Astrocyte of the spinal cord (primary cell): Measurements from ENCODE around the gene TNFRSF1A.
A peak's percentile ranks its signal among the peaks of the same experiment; 100 is the strongest.

Experiments
- DNase-seq: peaks from one replicate; pipeline ENCODE4 v3.0.0; 2011; ENCODE audit warnings: low read depth, low spot score
- H3K4me3 ChIP-seq: 2 replicates; pipeline ENCODE4 v1.5.1; 2011; ENCODE audit warnings: low read depth, mild to moderate bottlenecking, low read length, moderate library complexity
- in situ Hi-C: cut with HindIII; loops from 2 replicates; pipeline ENCODE4 v1.10.0; 2017; ENCODE audit warnings: low sequenced_read_pairs
- TF ChIP-seq, protein P1 (sequence below): IDR thresholded peaks from 2 replicates; pipeline ENCODE4 v1.5.1; 2012; ENCODE audit warnings: low read depth, mild to moderate bottlenecking, low read length, inconsistent platforms

TNFRSF1A gene

DNA sequence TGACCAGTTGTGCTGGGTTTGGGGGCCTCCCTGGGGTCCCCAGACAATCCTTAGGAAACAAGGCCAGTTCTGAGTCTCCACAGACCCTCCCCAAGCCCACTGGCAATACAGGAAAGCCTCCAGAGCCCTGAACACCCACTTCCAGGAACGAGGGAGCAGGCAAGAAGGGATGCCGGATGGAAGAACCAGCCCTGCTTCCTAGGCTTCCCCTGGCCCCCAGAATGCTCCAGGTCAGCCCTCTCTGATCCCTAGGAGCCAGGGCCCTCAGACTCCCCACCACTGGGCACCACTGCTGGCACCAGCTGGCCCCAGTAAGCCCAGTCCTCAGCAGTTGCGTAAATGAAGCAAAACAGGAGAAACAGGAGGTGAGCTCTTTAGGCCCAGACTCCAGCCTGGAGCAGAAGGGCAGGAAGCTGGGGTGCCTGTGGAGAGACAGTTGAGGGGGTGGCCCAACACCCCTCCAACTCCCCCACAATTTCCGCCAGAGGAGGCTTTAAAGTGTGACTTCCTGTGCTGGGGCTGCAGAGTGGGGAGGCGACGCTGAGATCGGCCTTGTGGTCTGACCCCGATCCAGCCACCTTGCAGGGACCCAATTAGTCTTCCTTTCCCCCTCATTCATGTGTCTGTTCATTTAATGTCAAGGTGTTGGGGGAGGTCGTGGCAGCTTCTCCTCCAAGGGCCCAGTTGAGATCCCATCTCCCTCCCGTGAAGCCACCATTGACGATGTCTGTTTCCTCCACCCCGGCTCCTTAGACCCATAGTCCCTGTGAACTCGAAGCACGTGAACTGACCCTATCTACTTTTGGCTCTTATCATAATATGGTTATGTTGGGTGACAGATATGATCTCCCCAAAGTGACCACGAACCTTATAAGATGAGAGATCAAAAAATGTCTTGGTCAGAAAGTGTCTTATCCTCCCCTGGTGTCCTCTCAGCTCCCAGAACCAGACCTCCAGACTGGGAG lies 4.7 kb downstream of the TNFRSF1A start:
- TF ChIP-seq, protein P1, sequence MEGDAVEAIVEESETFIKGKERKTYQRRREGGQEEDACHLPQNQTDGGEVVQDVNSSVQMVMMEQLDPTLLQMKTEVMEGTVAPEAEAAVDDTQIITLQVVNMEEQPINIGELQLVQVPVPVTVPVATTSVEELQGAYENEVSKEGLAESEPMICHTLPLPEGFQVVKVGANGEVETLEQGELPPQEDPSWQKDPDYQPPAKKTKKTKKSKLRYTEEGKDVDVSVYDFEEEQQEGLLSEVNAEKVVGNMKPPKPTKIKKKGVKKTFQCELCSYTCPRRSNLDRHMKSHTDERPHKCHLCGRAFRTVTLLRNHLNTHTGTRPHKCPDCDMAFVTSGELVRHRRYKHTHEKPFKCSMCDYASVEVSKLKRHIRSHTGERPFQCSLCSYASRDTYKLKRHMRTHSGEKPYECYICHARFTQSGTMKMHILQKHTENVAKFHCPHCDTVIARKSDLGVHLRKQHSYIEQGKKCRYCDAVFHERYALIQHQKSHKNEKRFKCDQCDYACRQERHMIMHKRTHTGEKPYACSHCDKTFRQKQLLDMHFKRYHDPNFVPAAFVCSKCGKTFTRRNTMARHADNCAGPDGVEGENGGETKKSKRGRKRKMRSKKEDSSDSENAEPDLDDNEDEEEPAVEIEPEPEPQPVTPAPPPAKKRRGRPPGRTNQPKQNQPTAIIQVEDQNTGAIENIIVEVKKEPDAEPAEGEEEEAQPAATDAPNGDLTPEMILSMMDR, result no peak
- in situ Hi-C loops, result no loop called here
- DNase-seq, result no peak
- peak overlapping the region; percentile 98 for H3K4me3 ChIP-seq

DNA sequence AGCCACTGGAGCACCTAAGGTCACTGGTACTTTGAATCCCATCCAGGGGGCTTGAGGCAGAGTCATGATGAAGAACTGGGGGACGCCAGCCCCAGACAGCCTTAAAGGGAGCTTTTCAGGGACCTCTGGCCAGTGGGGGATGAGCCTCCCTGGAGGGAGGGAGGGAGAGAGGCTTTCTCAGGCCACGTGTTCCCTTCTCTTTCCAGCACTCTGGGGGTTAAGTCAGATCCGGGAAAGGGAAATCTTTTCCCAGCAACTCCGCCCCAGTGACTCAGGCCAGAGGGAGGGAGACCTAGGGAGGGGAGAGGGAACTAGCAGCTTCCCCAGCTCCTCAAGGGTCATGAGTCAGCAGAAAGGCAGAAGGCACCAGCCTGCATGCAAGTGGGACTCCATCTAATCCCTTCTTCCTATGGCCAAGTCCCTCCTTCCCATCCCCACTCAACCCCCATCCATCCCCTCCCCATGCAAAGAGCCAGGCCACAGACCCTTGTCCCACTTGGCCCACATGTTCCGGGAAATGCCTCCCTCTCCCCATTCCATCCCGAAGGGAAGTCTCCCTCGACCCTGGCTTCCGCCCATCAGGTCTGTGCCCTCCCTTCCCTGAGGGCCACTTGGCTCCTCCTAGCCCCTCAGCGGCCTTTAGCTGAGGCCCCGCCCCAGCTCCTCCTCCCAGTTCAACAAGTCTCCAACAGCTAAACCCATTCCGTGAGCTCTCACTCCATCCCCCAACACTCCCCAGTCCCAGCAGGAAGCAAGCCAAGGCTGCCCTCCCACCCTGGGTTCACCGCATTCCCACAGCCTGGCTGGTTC lies 5.6 kb downstream of the TNFRSF1A start:
- in situ Hi-C loops, result no loop called here
- TF ChIP-seq, protein P1, result no peak
- H3K4me3 ChIP-seq, result peak overlapping the region; percentile 30
- peak; percentile 99 for DNase-seq

DNA sequence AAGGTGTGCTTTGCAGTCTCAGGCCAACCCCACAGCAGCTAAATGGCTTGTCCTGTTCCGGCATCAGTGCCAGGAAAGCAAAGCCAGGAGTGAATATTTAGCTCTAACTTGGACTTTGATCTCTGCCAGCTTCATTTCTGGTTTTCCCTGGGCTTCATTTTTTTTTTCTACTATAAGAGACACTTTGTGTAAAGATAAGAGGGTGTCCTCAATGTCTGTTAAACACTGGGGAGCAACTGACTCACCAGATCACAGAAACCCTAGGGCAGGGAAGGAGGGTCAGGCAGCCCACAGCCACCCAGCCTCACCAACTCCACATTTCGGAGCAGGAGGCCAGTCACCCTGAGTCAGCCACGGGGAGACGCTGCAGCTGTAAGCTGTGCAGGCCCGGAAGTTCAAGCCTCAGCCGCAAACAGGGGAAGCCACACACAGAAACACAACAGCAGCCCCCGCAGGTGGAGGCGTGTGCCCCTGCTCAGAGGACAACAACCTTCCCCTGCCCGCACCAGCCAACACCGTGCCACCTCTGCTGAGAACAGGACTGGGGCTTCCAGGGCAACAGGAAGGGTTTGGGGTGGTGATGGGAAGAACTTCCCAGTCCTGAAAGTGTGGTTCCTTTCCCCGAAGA lies 6.3 kb downstream of the TNFRSF1A start:
- DNase-seq, result peak; percentile 87
- TF ChIP-seq, protein P1, result peak; percentile 74
- peak overlapping the region; percentile 28 for H3K4me3 ChIP-seq
- in situ Hi-C loops, result no loop called here

DNA sequence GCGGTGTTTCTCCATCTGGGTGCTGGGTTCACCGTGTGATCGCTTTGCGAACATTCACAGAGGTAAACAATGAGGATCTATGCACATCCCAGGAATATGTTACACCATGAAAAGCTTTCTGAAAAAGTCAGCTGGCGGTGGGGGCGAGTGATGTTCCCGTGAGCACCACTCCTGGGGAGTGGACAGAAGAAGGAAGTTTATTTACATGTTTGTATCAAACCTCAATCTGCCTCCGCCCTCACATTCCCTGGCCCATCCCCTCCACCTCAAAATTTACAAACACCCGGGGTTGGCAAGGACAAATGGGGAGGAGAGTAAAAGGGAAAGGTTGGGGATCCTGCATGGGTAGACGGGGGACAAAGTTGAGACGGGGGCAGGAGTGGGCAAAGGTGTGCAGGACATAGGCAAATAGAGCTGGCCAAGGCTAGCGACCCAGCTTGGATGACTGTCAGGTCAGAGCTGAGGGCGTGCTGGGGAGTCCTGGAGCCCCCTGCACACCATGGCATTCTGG lies 6.9 kb downstream of the TNFRSF1A start:
- DNase-seq, result no peak
- H3K4me3 ChIP-seq, result peak overlapping the region; percentile 10
- TF ChIP-seq, protein P1, result no peak
- in situ Hi-C loops, result no loop called here

DNA sequence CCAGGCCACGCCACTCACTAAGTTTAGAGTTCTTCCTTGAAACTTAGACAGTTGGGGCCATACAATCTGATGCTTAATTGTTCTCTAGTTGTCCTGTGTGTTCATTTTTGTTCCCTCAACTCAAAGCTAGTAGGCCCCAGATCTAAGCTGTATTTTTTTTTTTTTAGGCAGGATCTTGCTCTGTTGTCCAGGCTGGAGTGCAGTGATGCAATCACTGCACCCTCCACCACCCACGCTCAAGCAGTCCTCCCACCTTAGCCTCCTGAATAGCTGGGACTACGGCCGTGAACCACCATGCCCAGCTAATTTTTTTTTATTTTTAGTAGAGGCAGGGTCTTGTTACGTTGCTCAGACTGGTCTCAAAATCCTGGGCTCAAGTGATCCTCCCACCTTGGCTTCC lies 7.5 kb downstream of the TNFRSF1A start:
- TF ChIP-seq, protein P1, result no peak
- H3K4me3 ChIP-seq, result no peak overlapping the region
- in situ Hi-C loops, result no loop called here
- DNase-seq, result no peak

DNA sequence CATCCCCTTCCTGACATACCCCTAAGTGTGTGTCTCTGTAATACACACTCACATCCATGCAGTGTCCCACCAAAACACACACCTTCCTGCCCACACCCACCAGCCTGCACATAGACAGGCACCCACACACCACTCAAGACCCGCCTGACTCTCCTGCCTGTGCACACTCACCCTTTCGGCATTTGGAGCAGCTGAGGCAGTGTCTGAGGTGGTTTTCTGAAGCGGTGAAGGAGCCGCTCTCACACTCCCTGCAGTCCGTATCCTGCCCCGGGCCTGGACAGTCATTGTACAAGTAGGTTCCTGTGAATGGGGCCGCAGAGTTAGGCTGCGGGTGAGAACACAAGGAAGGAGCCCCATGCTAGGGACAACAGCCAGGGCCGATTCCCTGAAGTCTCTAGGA lies 8.3 kb downstream of the TNFRSF1A start:
- H3K4me3 ChIP-seq, result no peak overlapping the region
- DNase-seq, result peak; percentile 84
- TF ChIP-seq, protein P1, result no peak
- in situ Hi-C loops, result no loop called here
